Measurements from ENCODE around the gene MCC.

Gene MCC

DNA sequence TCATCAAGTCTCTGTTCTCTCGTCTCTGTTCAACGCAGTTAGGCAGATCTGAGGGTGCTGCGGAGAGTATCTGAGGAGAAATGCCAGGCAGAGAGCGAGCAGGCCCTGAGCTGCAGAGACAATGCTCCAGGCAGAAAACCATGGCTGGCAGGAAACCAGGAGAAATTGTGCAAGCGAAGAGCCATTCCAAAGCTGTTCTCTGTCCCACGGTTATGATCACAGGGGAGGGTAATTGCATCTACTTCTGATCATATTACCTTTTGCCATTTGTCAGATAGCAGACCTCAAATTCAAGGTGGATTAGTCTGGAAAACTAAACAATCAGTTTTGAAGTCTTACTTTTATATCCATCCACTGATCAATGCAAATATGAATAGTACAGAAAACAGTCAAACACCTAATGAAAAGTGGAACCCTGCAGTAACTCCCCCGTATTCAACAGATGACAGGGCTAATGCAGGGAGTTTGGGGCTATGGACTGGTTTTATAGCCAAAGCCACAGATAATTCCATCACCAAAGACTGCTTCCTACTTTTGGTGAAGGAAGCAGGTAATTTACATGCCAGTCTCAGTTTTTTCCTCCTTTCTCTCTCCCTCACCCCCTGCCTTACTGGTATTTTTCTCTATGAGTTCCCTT lies 283.6 kb downstream of the MCC start:
- TF ChIP-seq, protein P1, sequence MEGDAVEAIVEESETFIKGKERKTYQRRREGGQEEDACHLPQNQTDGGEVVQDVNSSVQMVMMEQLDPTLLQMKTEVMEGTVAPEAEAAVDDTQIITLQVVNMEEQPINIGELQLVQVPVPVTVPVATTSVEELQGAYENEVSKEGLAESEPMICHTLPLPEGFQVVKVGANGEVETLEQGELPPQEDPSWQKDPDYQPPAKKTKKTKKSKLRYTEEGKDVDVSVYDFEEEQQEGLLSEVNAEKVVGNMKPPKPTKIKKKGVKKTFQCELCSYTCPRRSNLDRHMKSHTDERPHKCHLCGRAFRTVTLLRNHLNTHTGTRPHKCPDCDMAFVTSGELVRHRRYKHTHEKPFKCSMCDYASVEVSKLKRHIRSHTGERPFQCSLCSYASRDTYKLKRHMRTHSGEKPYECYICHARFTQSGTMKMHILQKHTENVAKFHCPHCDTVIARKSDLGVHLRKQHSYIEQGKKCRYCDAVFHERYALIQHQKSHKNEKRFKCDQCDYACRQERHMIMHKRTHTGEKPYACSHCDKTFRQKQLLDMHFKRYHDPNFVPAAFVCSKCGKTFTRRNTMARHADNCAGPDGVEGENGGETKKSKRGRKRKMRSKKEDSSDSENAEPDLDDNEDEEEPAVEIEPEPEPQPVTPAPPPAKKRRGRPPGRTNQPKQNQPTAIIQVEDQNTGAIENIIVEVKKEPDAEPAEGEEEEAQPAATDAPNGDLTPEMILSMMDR (conservative IDR thresholded peaks at IDR 0.05; ENCODE audit: low read depth, low read length): no peak
- DNase-seq (ENCODE audit: low read depth): no peak

DNA sequence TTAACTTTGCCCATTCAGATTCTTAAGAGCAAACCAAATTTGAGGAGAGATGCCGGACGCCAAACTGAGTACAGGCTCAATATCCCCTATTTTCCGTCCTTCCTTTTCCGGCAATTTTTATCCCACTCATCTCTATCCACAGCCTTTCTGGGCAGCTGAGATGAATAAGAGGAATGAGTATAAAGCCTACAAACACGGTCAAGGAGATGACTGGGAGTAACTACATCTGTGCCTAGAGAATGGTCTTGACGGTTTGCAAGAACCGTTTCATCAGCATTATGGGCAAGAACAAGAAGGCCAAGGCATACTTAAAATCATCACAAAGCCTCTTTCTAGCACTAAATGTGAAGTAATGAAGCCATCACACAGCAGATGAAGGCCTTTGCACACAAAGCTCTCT lies 284.3 kb downstream of the MCC start:
- DNase-seq (ENCODE audit: low read depth): no peak
- TF ChIP-seq, protein P1 (conservative IDR thresholded peaks at IDR 0.05; ENCODE audit: low read depth, low read length): no peak
- H3K4me3 ChIP-seq (ENCODE audit: low read length): no peak overlapping the region

More for the DNA sequence above, 283.6 kb downstream of the MCC start:
- no peak overlapping the region for H3K4me3 ChIP-seq (ENCODE audit: low read length)

DNA sequence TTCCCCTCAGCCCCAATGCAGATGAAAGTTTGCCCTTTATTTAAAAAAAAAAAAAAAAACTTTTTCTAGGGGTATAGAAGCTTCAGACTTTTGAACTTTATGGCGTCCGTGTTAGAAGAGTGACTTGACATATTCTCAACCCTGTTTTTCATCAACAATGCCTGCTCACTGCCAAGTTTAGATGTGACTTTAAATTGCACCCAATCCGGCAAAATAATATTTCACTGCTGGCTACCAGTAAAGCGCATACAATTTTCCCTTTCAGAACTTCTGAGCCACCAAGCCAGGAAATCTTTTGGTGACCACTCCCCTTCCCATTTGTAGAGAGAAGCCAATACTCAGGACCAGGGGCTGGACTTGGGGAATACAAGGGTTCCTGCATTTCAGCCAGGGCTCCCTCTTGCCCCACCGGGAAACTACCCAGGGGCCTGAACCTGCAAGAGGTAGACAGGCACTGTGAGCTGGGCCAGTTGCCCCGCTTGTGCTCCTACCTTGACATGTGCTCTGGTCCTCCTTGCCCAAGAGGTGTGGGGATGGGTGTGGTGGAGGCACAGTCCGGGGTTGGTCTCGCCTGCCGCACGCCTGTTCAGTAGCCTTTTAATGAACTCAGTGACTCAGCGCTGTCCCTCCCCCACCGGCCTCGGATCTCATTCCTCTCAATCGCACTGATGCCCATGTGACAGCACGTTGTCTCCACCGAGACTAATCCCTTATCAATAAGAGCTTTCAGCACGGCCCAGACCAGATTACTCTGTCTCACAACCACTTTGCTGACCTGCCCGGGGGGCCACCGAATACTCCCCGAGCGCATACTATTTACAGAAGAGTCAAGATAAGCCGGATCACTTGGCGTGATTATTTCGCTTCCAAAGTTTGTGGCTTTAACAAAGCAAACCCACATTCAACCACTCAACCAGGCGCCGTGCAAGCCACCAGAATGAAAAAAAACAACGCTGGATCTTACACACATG lies 285.2 kb downstream of the MCC start:
- peak; percentile 61 for DNase-seq (ENCODE audit: low read depth)
- TF ChIP-seq, protein P1 (conservative IDR thresholded peaks at IDR 0.05; ENCODE audit: low read depth, low read length): no peak
- H3K4me3 ChIP-seq (ENCODE audit: low read length): peak overlapping the region; percentile 39

DNA sequence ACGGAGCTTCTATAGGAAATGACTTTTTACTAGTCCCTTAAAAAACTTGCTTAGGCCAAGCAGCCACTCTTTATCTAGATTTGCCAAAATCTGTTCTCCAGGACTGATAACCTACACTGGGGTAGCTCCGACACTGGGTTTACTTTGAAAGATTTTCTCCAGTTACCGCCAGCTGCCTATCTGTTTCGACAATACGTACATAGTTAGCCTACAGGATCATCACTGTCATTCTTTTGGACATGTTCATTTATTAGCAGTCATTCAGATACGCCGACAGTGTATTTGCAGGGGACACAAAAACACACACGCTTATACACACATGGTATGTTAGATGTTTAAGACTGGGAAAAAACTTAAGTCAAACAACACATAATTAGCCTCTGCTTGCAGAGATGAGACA lies 286.0 kb downstream of the MCC start:
- TF ChIP-seq, protein P1 (conservative IDR thresholded peaks at IDR 0.05; ENCODE audit: low read depth, low read length): no peak
- no peak overlapping the region for H3K4me3 ChIP-seq (ENCODE audit: low read length)
- DNase-seq (ENCODE audit: low read depth): no peak

DNA sequence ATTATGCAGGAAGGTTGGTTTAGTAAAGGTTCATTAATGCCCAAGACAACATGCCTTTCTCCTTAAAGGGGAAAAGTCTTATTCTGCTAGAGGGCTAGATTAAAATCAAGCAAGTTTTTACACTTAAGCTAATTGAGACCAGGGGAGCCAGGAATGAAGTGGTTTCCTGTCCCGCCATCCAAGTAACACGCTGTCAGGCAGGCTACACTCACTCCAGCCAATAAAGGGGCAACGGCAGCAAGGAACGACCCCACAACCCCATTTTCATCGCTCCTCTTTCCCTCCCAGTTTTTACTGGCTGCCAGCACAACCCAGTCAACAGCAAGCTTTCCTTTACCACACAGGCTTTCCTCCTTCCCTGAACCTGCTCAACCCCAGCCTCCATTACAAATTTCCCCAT lies 286.5 kb downstream of the MCC start:
- DNase-seq (ENCODE audit: low read depth): no peak

DNA sequence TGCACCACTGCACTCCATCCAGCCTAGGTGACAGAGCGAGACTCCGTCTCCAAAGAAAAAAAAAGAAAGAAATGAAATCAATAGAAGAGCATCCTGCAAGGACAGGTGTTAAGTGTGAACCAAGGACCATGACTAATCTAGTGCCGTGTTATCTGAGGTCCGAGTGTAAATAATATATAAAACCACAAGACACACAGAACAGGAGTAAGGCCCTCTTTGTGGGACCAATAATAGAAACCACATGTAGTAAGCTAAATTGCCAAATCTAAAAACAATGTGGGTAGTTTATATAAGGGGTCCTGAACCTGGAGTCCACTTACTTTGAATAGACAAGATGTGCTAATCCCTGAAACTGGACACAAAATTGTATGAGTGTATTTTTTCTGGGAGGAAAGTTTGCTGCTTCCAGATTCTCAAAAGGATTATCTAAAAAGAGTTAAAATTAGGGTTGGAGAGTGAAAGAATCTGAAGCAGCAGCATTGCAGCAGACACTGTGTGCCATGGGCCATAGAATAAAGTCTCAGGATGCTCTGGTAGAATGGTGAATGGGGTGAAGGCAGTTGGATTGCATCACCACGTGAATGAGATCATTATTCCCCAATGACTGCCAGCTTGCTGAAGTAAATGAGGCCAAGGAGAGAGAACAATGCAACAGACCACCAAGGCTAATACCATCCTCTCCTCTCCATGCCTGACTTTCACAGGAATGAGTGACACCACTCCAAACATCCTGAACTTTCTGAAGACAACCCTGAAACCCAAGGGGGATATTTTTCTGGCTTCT lies 288.9 kb downstream of the MCC start:
- TF ChIP-seq, protein P1 (conservative IDR thresholded peaks at IDR 0.05; ENCODE audit: low read depth, low read length): no peak
- DNase-seq (ENCODE audit: low read depth): peak; percentile 32
- H3K4me3 ChIP-seq (ENCODE audit: low read length): no peak overlapping the region

More for the DNA sequence above, 286.5 kb downstream of the MCC start:
- TF ChIP-seq, protein P1 (conservative IDR thresholded peaks at IDR 0.05; ENCODE audit: low read depth, low read length): no peak
- no peak overlapping the region for H3K4me3 ChIP-seq (ENCODE audit: low read length)
